Stimulated activated CD4-positive, alpha-beta T cell treated with anti-CD3 and anti-CD28 coated beads, Interleukin-1b, Interleukin-23, amount 100 ng/mL, for 24 hours (primary cell): ENCODE data around the gene IFT122.

Source experiments
- DNase-seq, 4 experiments: peaks; one replicate each; pipeline ENCODE4 v3.0.0-alpha.2; 2020; ENCODE audit warnings: low read depth in 4 of 4, low spot score in 1 of 4

The IFT122 gene

GRCh38 chr3:129434140-129434539 lies 5.9 kb upstream of the IFT122 start:
- no peak for DNase-seq

- DNase-seq = no peak
Observed at GRCh38 chr3:129435367-129435766, 4.7 kb upstream of the IFT122 start.

- peak in 2 of 4 experiments; percentile 24 to 31 for DNase-seq
Observed at GRCh38 chr3:129439226-129439816, 703 bp upstream of the IFT122 start.

- no peak for DNase-seq
Observed at GRCh38 chr3:129440618-129441190, 680 bp downstream of the IFT122 start.

- DNase-seq = no peak
Observed at GRCh38 chr3:129441215-129441614, 1.2 kb downstream of the IFT122 start.

GRCh38 chr3:129441782-129442181 lies 1.8 kb downstream of the IFT122 start:
- DNase-seq = no peak

- DNase-seq = no peak
Observed at GRCh38 chr3:129442486-129442885, 2.5 kb downstream of the IFT122 start.

- no peak for DNase-seq
Observed at GRCh38 chr3:129442947-129443346, 2.9 kb downstream of the IFT122 start.

GRCh38 chr3:129445471-129445870 lies 5.4 kb downstream of the IFT122 start:
- no peak for DNase-seq

GRCh38 chr3:129446926-129447325 lies 6.9 kb downstream of the IFT122 start:
- DNase-seq = no peak

- DNase-seq = no peak
Observed at GRCh38 chr3:129448186-129448895, 8.3 kb downstream of the IFT122 start.

GRCh38 chr3:129449279-129450115 lies 9.5 kb downstream of the IFT122 start:
- DNase-seq = no peak

GRCh38 chr3:129453732-129454131 lies 13.7 kb downstream of the IFT122 start:
- DNase-seq = no peak

- no peak for DNase-seq
Observed at GRCh38 chr3:129460155-129460554, 20.1 kb downstream of the IFT122 start.

- no peak for DNase-seq
Observed at GRCh38 chr3:129460572-129460971, 20.5 kb downstream of the IFT122 start.

GRCh38 chr3:129461022-129461421 lies 21.0 kb downstream of the IFT122 start:
- DNase-seq = no peak

- DNase-seq = no peak
Observed at GRCh38 chr3:129461461-129462146, 21.6 kb downstream of the IFT122 start.

GRCh38 chr3:129462361-129462968 lies 22.4 kb downstream of the IFT122 start:
- no peak for DNase-seq

- no peak for DNase-seq
Observed at GRCh38 chr3:129463094-129463493, 23.1 kb downstream of the IFT122 start.

- DNase-seq = no peak
Observed at GRCh38 chr3:129463716-129464115, 23.7 kb downstream of the IFT122 start.

- no peak for DNase-seq
Observed at GRCh38 chr3:129467932-129468331, 27.9 kb downstream of the IFT122 start.
